ENCODE data around the gene JAZF1. TPM values are rescaled to one million over a fixed set of nuclear protein-coding genes. Genes with fewer than 3 reads are reported as not detected.

JAZF1 gene
- total RNA-seq, 1 donor from 2014 or later: 3.1 TPM

GRCh38 chr7:27998382-27998781 is 182.2 kb downstream of the JAZF1 start:
- H3K4me3 Mint-ChIP-seq: no peak overlapping the region
- no peaks in the 10 kb centered on the region for H3K9me3 Mint-ChIP-seq
- TF ChIP-seq CTCF (conservative IDR thresholded peaks at IDR 0.05): no peak
- H3K27ac Mint-ChIP-seq (ENCODE audit: unreplicated experiment): no peak overlapping the region
- no peaks in the 10 kb centered on the region for H3K36me3 Mint-ChIP-seq (ENCODE audit: low read depth)
- no peak for DNase-seq (ENCODE audit: low read depth, low spot score)
- H3K27me3 Mint-ChIP-seq (ENCODE audit: low read depth): no peaks in the 10 kb centered on the region
- no peaks in the 10 kb centered on the region for H3K4me1 Mint-ChIP-seq

GRCh38 chr7:27997188-27997707 is 183.3 kb downstream of the JAZF1 start:
- no peak for TF ChIP-seq CTCF (conservative IDR thresholded peaks at IDR 0.05)
- Mint-ChIP-seq H3K27ac (ENCODE audit: unreplicated experiment) (no peak overlapping the region), H3K9me3 (no peaks in the 10 kb centered on the region), H3K4me1 (no peaks in the 10 kb centered on the region), H3K4me3 (no peak overlapping the region), H3K27me3 (ENCODE audit: low read depth) (no peaks in the 10 kb centered on the region), H3K36me3 (ENCODE audit: low read depth) (no peaks in the 10 kb centered on the region)
- DNase-seq (ENCODE audit: low read depth, low spot score): no peak

- Mint-ChIP-seq H3K27ac (ENCODE audit: unreplicated experiment) (no peak overlapping the region), H3K27me3 (ENCODE audit: low read depth) (no peaks in the 10 kb centered on the region), H3K4me1 (no peaks in the 10 kb centered on the region), H3K36me3 (ENCODE audit: low read depth) (no peaks in the 10 kb centered on the region), H3K4me3 (no peak overlapping the region), H3K9me3 (no peaks in the 10 kb centered on the region)
- DNase-seq (ENCODE audit: low read depth, low spot score): no peak
- no peak for TF ChIP-seq CTCF (conservative IDR thresholded peaks at IDR 0.05)
These were observed 184.5 kb downstream of the JAZF1 start for GRCh38 chr7:27996141-27996540.

DNA sequence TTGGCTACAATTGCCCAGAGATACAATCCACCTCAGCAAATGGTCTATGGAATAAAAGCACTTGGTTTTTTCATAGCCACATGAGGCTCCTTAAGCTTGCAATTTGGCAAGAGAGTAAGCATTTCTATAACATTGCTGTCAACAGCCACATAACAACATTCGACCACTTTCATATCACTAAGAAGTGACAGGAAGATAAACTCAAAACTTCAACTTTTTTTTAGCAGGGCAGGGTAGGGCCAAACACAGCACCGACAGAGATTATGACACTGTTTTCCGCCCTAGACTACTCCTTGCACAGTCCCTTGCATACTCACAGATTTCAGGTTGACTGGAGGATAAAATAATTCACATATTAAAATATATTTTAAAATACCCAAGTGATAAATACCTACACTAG is 185.4 kb downstream of the JAZF1 start:
- DNase-seq (ENCODE audit: low read depth, low spot score): no peak
- no peaks in the 10 kb centered on the region for H3K36me3 Mint-ChIP-seq (ENCODE audit: low read depth)
- TF ChIP-seq CTCF (conservative IDR thresholded peaks at IDR 0.05): no peak
- H3K4me3 Mint-ChIP-seq: no peak overlapping the region
- H3K4me1 Mint-ChIP-seq: no peaks in the 10 kb centered on the region
- H3K27me3 Mint-ChIP-seq (ENCODE audit: low read depth): no peaks in the 10 kb centered on the region
- no peaks in the 10 kb centered on the region for H3K9me3 Mint-ChIP-seq
- no peak overlapping the region for H3K27ac Mint-ChIP-seq (ENCODE audit: unreplicated experiment)

DNA sequence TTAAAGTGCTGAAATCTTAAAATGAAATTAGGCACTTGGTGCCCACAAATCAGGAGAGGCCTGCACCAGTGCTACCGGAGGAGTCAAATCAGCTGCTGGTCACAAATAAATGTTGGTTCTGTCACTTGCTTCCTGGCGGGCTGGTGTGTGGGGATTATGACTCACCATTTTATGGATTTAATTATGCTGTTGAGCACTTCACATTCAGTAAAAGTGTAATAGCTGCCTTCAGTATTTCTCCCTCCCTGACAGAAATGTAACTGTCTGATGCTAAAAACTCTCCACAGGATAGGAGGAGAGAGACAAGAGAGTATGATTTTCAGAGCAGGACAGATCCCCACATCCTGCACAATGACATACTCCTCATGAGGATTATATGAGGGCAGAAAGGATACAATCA is 186.0 kb downstream of the JAZF1 start:
- H3K36me3 Mint-ChIP-seq (ENCODE audit: low read depth): no peaks in the 10 kb centered on the region
- H3K4me1 Mint-ChIP-seq: no peaks in the 10 kb centered on the region
- H3K4me3 Mint-ChIP-seq: no peak overlapping the region
- no peak for TF ChIP-seq CTCF (conservative IDR thresholded peaks at IDR 0.05)
- H3K9me3 Mint-ChIP-seq: no peaks in the 10 kb centered on the region
- H3K27me3 Mint-ChIP-seq (ENCODE audit: low read depth): no peaks in the 10 kb centered on the region
- DNase-seq (ENCODE audit: low read depth, low spot score): no peak
- no peak overlapping the region for H3K27ac Mint-ChIP-seq (ENCODE audit: unreplicated experiment)
